Esophagus squamous epithelium (tissue), 5 donors: Measurements from ENCODE around the gene PRKG1. TPM values are rescaled to one million over a fixed set of nuclear protein-coding genes. Genes with fewer than 3 reads are reported as not detected.

ENCODE experiments used
- DNase-seq: peaks from one replicate; lab custom pipeline; 2025; lab: John Stamatoyannopoulos, UW
- H3K27ac ChIP-seq, 4 donors: fragments of 200-600 bp; sonication (generic); one replicate each; pipeline ENCODE4 v1.5.1; 2016 to 2019; ENCODE audit warnings: mild to moderate bottlenecking in 1 of 4
- H3K27me3 ChIP-seq, 4 donors: fragments of 200-600 bp; sonication (generic); 1 replicate in 3 of 4; 2 replicates in 1 of 4; pipeline versions ENCODE4 v1.5.1 to v1.6.0; 2017 to 2021; ENCODE audit warnings: antibody characterized with exemption in 1 of 4
- H3K36me3 ChIP-seq, 3 donors: fragments of 200-600 bp; sonication (generic); one replicate each; pipeline ENCODE4 v1.5.1; 2016 to 2019
- H3K4me1 ChIP-seq, 3 donors: fragments of 200-600 bp; sonication (generic); one replicate each; pipeline ENCODE4 v1.5.1; 2017 to 2019
- H3K4me3 ChIP-seq, 4 donors: fragments of 200-600 bp; sonication (generic); 1 replicate in 3 of 4; 2 replicates in 1 of 4; pipeline ENCODE4 v1.5.1; 2016 to 2019; ENCODE audit warnings: mild to moderate bottlenecking in 2 of 4, moderate library complexity in 1 of 4
- H3K9me3 ChIP-seq, 3 donors: fragments of 200-600 bp; sonication (generic); one replicate each; pipeline ENCODE4 v1.5.1; 2016 to 2019
- POLR2A ChIP-seq, 4 donors: fragments of 450-650 bp; IDR thresholded peaks; one replicate each; pipeline ENCODE4 v1.6.1; 2017; ENCODE audit warnings: antibody characterized with exemption in 4 of 4, mild to moderate bottlenecking in 4 of 4, moderate library complexity in 3 of 4
- WGBS, 2 donors: methylation state at CpG; one replicate each; pipeline ENCODE4 v1.1.5; 2018; 5-methylcytosine and 5-hydroxymethylcytosine counted together
- intact Hi-C: fragments of 100-400 bp; cut with DNase I; formaldehyde crosslinking; loops from one replicate; pipeline ENCODE4 v1.15.0; 2022
- total RNA-seq, 4 donors: library from RNA; depleted of rRNA; stranded (reverse); fragments of >200 nt; gene quantifications; one replicate each; pipeline ENCODE4 v1.1.0, GENCODE V29; 2016
- TF ChIP-seq, protein P1 (sequence below), 6 experiments: fragments of 450-650 bp in 4 of 6; fragments of 200-600 bp in 2 of 6; sonication (generic) in 2 of 6; IDR thresholded peaks; one replicate each; pipeline ENCODE4 v1.5.1; 2016 to 2019; ENCODE audit warnings: antibody characterized with exemption in 6 of 6, mild to moderate bottlenecking in 4 of 6, moderate library complexity in 4 of 6
- donor health status: DM: yes; HTN: yes; CAD: no.

Gene PRKG1
- total RNA-seq, 4 donors from 2014 or later = 2.0 to 10.9 (median 3.8) TPM

DNA sequence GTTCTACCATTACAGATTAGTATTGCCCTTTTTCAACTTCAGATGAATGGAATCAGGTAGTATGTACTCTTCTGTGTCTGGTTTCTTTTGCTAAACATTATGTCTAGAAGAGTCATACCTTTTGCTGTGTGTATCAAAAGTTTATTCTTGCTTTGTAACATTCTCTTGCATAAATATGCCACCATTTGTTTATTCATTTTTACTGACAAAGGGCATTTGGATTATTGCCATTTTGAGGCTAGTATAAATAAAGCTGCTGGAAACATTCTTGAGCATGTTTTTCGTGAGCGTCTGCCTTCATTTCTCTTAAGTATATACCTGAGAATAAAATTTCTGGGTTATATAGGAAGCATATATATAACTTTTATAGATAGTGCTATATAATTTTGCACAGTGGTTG lies 746.8 kb downstream of the PRKG1 start:
- H3K9me3 ChIP-seq = no peaks in the 10 kb centered on the region
- 58 to 65% methylated on average over 2 of the region's 2 CpGs for WGBS, 2 donors
- no peak for TF ChIP-seq POLR2A (IDR thresholded peaks at IDR 0.05)
- TF ChIP-seq, protein P1, sequence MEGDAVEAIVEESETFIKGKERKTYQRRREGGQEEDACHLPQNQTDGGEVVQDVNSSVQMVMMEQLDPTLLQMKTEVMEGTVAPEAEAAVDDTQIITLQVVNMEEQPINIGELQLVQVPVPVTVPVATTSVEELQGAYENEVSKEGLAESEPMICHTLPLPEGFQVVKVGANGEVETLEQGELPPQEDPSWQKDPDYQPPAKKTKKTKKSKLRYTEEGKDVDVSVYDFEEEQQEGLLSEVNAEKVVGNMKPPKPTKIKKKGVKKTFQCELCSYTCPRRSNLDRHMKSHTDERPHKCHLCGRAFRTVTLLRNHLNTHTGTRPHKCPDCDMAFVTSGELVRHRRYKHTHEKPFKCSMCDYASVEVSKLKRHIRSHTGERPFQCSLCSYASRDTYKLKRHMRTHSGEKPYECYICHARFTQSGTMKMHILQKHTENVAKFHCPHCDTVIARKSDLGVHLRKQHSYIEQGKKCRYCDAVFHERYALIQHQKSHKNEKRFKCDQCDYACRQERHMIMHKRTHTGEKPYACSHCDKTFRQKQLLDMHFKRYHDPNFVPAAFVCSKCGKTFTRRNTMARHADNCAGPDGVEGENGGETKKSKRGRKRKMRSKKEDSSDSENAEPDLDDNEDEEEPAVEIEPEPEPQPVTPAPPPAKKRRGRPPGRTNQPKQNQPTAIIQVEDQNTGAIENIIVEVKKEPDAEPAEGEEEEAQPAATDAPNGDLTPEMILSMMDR (IDR thresholded peaks at IDR 0.05) = no peak
- H3K4me3 ChIP-seq = no peak overlapping the region
- H3K4me1 ChIP-seq = no peaks in the 10 kb centered on the region
- no peak overlapping the region for H3K27ac ChIP-seq
- DNase-seq = no peak
- H3K27me3 ChIP-seq = no peaks in the 10 kb centered on the region
- no peaks in the 10 kb centered on the region for H3K36me3 ChIP-seq
- intact Hi-C loops = no loop called here

GRCh38 chr10:51821745-51822144 lies 747.5 kb downstream of the PRKG1 start:
- TF ChIP-seq, protein P1 (IDR thresholded peaks at IDR 0.05) = no peak
- no peak for TF ChIP-seq POLR2A (IDR thresholded peaks at IDR 0.05)
- H3K4me1 ChIP-seq = no peaks in the 10 kb centered on the region
- H3K36me3 ChIP-seq = no peaks in the 10 kb centered on the region
- no peaks in the 10 kb centered on the region for H3K9me3 ChIP-seq
- no peak for DNase-seq
- H3K4me3 ChIP-seq = no peak overlapping the region
- intact Hi-C loops = no loop called here
- H3K27me3 ChIP-seq = no peaks in the 10 kb centered on the region
- no peak overlapping the region for H3K27ac ChIP-seq

- TF ChIP-seq, protein P1 (IDR thresholded peaks at IDR 0.05) = no peak
- TF ChIP-seq POLR2A (IDR thresholded peaks at IDR 0.05) = no peak
- Histone ChIP-seq H3K27me3 (no peaks in the 10 kb centered on the region), H3K4me3 (no peak overlapping the region), H3K27ac (peak overlapping the region in 3 of 4 donors; percentile 42 to 68 (median 45)), H3K9me3 (no peaks in the 10 kb centered on the region), H3K36me3 (no peaks in the 10 kb centered on the region), H3K4me1 (peaks cover 0 to 5% (median 0%) of the 10 kb centered on the region in 3 donors)
- intact Hi-C loops = no loop called here
- DNase-seq = no peak
- WGBS, 2 donors = 48 to 59% methylated on average over 7 of the region's 7 CpGs
These were observed 758.5 kb downstream of the PRKG1 start for GRCh38 chr10:51832652-51833383.

GRCh38 chr10:51834548-51834947 lies 760.3 kb downstream of the PRKG1 start:
- 73 to 89% methylated on average over 1 of the region's 1 CpG for WGBS, 2 donors

GRCh38 chr10:51838471-51838870 lies 764.2 kb downstream of the PRKG1 start:
- Histone ChIP-seq H3K27me3 (no peaks in the 10 kb centered on the region), H3K27ac (no peak overlapping the region), H3K36me3 (no peaks in the 10 kb centered on the region), H3K4me1 (no peaks in the 10 kb centered on the region), H3K9me3 (no peaks in the 10 kb centered on the region), H3K4me3 (no peak overlapping the region)
- no peak for TF ChIP-seq POLR2A (IDR thresholded peaks at IDR 0.05)
- no peak for DNase-seq
- intact Hi-C loops = no loop called here
- 35 to 45% methylated on average over 3 of the region's 3 CpGs for WGBS, 2 donors

More at GRCh38 chr10:51834548-51834947, 760.3 kb downstream of the PRKG1 start:
- Histone ChIP-seq H3K27me3 (no peaks in the 10 kb centered on the region), H3K36me3 (no peaks in the 10 kb centered on the region), H3K4me1 (peaks cover 0 to 5% (median 0%) of the 10 kb centered on the region in 3 donors), H3K9me3 (no peaks in the 10 kb centered on the region), H3K4me3 (no peak overlapping the region), H3K27ac (no peak overlapping the region)
- intact Hi-C loops = no loop called here
- TF ChIP-seq POLR2A (IDR thresholded peaks at IDR 0.05) = no peak
- TF ChIP-seq, protein P1 (IDR thresholded peaks at IDR 0.05) = no peak
- DNase-seq = no peak
